AG09309 (cell line): ENCODE measurements around the gene FOSL2.

Experiments
- DNase-seq: peaks from one replicate; pipeline ENCODE4 v3.0.0-alpha.2; 2010; ENCODE audit warnings: low read depth
- H3K4me3 ChIP-seq: 2 replicates; pipeline ENCODE4 v1.5.1; 2011; ENCODE audit warnings: mild to moderate bottlenecking, low read depth, low read length, moderate library complexity; ENCODE audit not compliant: control insufficient read depth
- CTCF ChIP-seq: IDR thresholded peaks from 2 replicates; pipeline ENCODE4 v1.5.1; 2011; ENCODE audit warnings: mild to moderate bottlenecking, low read depth, low read length, inconsistent platforms; ENCODE audit not compliant: insufficient read depth, control insufficient read depth; ENCODE audit errors: missing control alignments

Gene FOSL2

GRCh38 chr2:28356095-28356911 is 36.4 kb upstream of the FOSL2 start:
- no peak for TF ChIP-seq CTCF
- H3K4me3 ChIP-seq, result no peak overlapping the region
- DNase-seq, result peak; percentile 73

- no peak overlapping the region for H3K4me3 ChIP-seq
- no peak for DNase-seq
- TF ChIP-seq CTCF, result no peak
Measured at GRCh38 chr2:28357055-28357454, 35.6 kb upstream of the FOSL2 start.

- no peak for TF ChIP-seq CTCF
- DNase-seq, result no peak
Measured at GRCh38 chr2:28357948-28358667, 34.5 kb upstream of the FOSL2 start.

GRCh38 chr2:28358668-28359201 is 33.9 kb upstream of the FOSL2 start:
- no peak for DNase-seq
- no peak for TF ChIP-seq CTCF
- no peak overlapping the region for H3K4me3 ChIP-seq

More at GRCh38 chr2:28357948-28358667, 34.5 kb upstream of the FOSL2 start:
- H3K4me3 ChIP-seq, result no peak overlapping the region

- DNase-seq, result no peak
- no peak for TF ChIP-seq CTCF
- no peak overlapping the region for H3K4me3 ChIP-seq
Measured at GRCh38 chr2:28359222-28360057, 33.2 kb upstream of the FOSL2 start.

GRCh38 chr2:28360058-28360717 is 32.5 kb upstream of the FOSL2 start:
- no peak overlapping the region for H3K4me3 ChIP-seq
- no peak for DNase-seq
- TF ChIP-seq CTCF, result no peak
